Left ventricle myocardium inferior (tissue), 1 donor: ENCODE measurements around the gene TULP3. TPM values are rescaled to one million over a fixed set of nuclear protein-coding genes. Genes with fewer than 3 reads are reported as not detected.

Source experiments
- total RNA-seq: library from RNA; stranded (reverse); fragmentation: NEBNext Ultra II Directional; extraction: Animal tissue kit (Norgen Biotek cat#: 25700); gene quantifications from one replicate; pipeline ENCODE4 v1.2.1, GENCODE V29; 2021
- donor health status: DM: no; HTN: yes; CAD: no; lungs with severe emphysema.

The TULP3 gene
- total RNA-seq, 1 donor from 2014 or later, result 4.8 TPM

Other genes starting within 250 kb of the TULP3 start
- 57.0 TPM for gene FKBP4, start 95.9 kb upstream of the TULP3 start, total RNA-seq
- gene ITFG2, start 78.2 kb upstream of the TULP3 start, total RNA-seq, result 12.4 TPM
- 1.2 TPM for gene NRIP2, start 55.9 kb upstream of the TULP3 start, total RNA-seq
- gene TEX52, start 33.9 kb upstream of the TULP3 start, total RNA-seq, result not detected
- gene FOXM1, start 13.7 kb upstream of the TULP3 start, total RNA-seq, result 0.71 TPM
- gene RHNO1, start 13.7 kb upstream of the TULP3 start, total RNA-seq, result 3.6 TPM
- 6.7 TPM for gene TEAD4, start 68.5 kb downstream of the TULP3 start, total RNA-seq
- gene TSPAN9, start 186.5 kb downstream of the TULP3 start, total RNA-seq, result 305 TPM